Endothelial cell of umbilical vein (primary cell): ENCODE data around the gene KRT34. TPM values are rescaled to one million over a fixed set of nuclear protein-coding genes. Genes with fewer than 3 reads are reported as not detected.

Experiments used
- BruUV-seq: library from RNA; stranded (reverse); fragments of 400-500 nt; replicated peaks from 2 replicates; lab custom pipeline; 2021; lab: Mats Ljungman, UMichigan
- CTCF ChIA-PET: fragments of 300-600, 350-600 bp; sonication (Branson Sonifier 250); formaldehyde crosslinking; loops from one replicate; lab custom pipeline; 2021; ENCODE audit warnings: antibody characterized with exemption, inconsistent platforms; lab: Charles Lee
- POLR2A ChIA-PET: fragments of 300-600, 350-600 bp; sonication (Branson Sonifier 250); formaldehyde crosslinking; loops from one replicate; lab custom pipeline; 2021; ENCODE audit warnings: antibody characterized with exemption, inconsistent platforms; lab: Charles Lee
- DNase-seq: peaks from one replicate; pipeline ENCODE4 v3.0.0-alpha.2; 2011; ENCODE audit warnings: low read depth, low spot score
- FAIRE-seq: peaks from 2 replicates; lab custom pipeline; 2011; peaks lifted over from hg19 to GRCh38; lab: Jason Lieb, UNC
- H2AFZ ChIP-seq: 2 replicates; pipeline ENCODE4 v1.6.0; 2012; ENCODE audit warnings: low read depth, low read length, control low read depth, inconsistent platforms
- H3K27ac ChIP-seq: 2 replicates; pipeline ENCODE4 v1.5.1; 2011; ENCODE audit warnings: low read depth, mild to moderate bottlenecking, control low read depth, low read length, moderate library complexity; ENCODE audit not compliant: insufficient read depth
- H3K27me3 ChIP-seq, 2 experiments: 2 replicates each; pipeline versions ENCODE4 v1.6.0 to v1.6.1; 2011; ENCODE audit warnings: low read length in 2 of 2, mixed read lengths in 1 of 2; ENCODE audit not compliant: control insufficient read depth in 2 of 2, insufficient read depth in 2 of 2
- H3K36me3 ChIP-seq, 2 experiments: 2 replicates in 1 of 2; 3 replicates in 1 of 2; pipeline ENCODE4 v1.5.1; 2011; ENCODE audit warnings: low read length in 2 of 2, mild to moderate bottlenecking in 1 of 2, moderate library complexity in 1 of 2; ENCODE audit not compliant: control insufficient read depth in 2 of 2, insufficient read depth in 2 of 2; ENCODE audit errors: extremely low read depth in 1 of 2
- H3K4me1 ChIP-seq: 3 replicates; pipeline ENCODE4 v1.5.1; 2011; ENCODE audit warnings: mild to moderate bottlenecking, low read length; ENCODE audit not compliant: control insufficient read depth, insufficient read depth; ENCODE audit errors: extremely low read depth
- H3K4me2 ChIP-seq: 2 replicates; pipeline ENCODE4 v1.6.1; 2011; ENCODE audit warnings: low read length, control low read depth, mixed read lengths; ENCODE audit not compliant: insufficient read depth
- H3K4me3 ChIP-seq, 3 experiments: fragments of 200-600 bp in 1 of 3; sonication (generic), shearing (Covaris generic) in 1 of 3; replicated peaks in 1 of 3; 2 replicates each; pipeline ENCODE4 v1.5.1; 2011 to 2016; ENCODE audit warnings: control low read depth in 3 of 3, low read length in 3 of 3, mild to moderate bottlenecking in 2 of 3, inconsistent platforms in 1 of 3, low read depth in 1 of 3, moderate library complexity in 1 of 3; ENCODE audit not compliant: insufficient read depth in 1 of 3
- H3K79me2 ChIP-seq: 2 replicates; pipeline ENCODE4 v1.6.0; 2012; ENCODE audit warnings: low read length, inconsistent platforms; ENCODE audit not compliant: control insufficient read depth, insufficient read depth
- H3K9ac ChIP-seq: replicated peaks from 2 replicates; pipeline ENCODE3; 2011; ENCODE audit warnings: low read length, control low read depth; ENCODE audit not compliant: insufficient read depth; ENCODE audit errors: extremely low read depth
- H3K9me1 ChIP-seq: replicated peaks from 3 replicates; pipeline ENCODE4 v1.6.0; 2011; ENCODE audit warnings: mild to moderate bottlenecking, low read length; ENCODE audit not compliant: control insufficient read depth, insufficient read depth; ENCODE audit errors: extremely low read depth
- H3K9me3 ChIP-seq: replicated peaks from 2 replicates; pipeline ENCODE4 v1.5.1; 2012; ENCODE audit warnings: low read length, inconsistent platforms; ENCODE audit not compliant: control insufficient read depth, insufficient read depth
- H4K20me1 ChIP-seq: replicated peaks from 2 replicates; pipeline ENCODE3; 2011; ENCODE audit warnings: mild to moderate bottlenecking, low read length; ENCODE audit not compliant: control insufficient read depth, insufficient read depth; ENCODE audit errors: extremely low read depth
- CTCF ChIP-seq, 2 donors: IDR thresholded peaks; 1 replicate in 1 of 2; 2 replicates in 1 of 2; pipeline ENCODE4 v1.5.1; 2011; ENCODE audit warnings: low read length in 2 of 2, mild to moderate bottlenecking in 2 of 2, moderate library complexity in 2 of 2, control low read depth in 1 of 2, inconsistent platforms in 1 of 2, low read depth in 1 of 2; ENCODE audit not compliant: insufficient read depth in 1 of 2; ENCODE audit errors: extremely low read depth in 1 of 2
- EZH2 ChIP-seq: IDR thresholded peaks from 2 replicates; pipeline ENCODE4 v1.6.1; 2012; ENCODE audit warnings: borderline replicate concordance, low read depth, mild to moderate bottlenecking, moderate library complexity, low read length, inconsistent platforms; ENCODE audit not compliant: severe bottlenecking
- FOS ChIP-seq: IDR thresholded peaks from 2 replicates; pipeline ENCODE4 v1.6.1; 2011; ENCODE audit warnings: mild to moderate bottlenecking, low read length, moderate library complexity, borderline replicate concordance; ENCODE audit not compliant: insufficient read depth
- GATA2 ChIP-seq: IDR thresholded peaks from 2 replicates; pipeline ENCODE4 v1.7.0; 2011; ENCODE audit warnings: low read depth, mild to moderate bottlenecking, moderate library complexity, mixed read lengths, low read length; ENCODE audit not compliant: insufficient read length, insufficient read depth
- JUN ChIP-seq: IDR thresholded peaks from 2 replicates; pipeline ENCODE4 v1.6.1; 2011; ENCODE audit warnings: borderline replicate concordance, low read depth; ENCODE audit not compliant: insufficient read length, insufficient read depth
- MYC ChIP-seq: IDR thresholded peaks from one replicate; pipeline ENCODE4 v1.6.1; 2011; ENCODE audit warnings: mild to moderate bottlenecking, low read depth, low read length
- POLR2A ChIP-seq: IDR thresholded peaks from 2 replicates; pipeline ENCODE4 v1.6.1; 2012; ENCODE audit warnings: low read depth, mild to moderate bottlenecking, control low read depth, low read length
- POLR2AphosphoS5 ChIP-seq: IDR thresholded peaks from 2 replicates; pipeline ENCODE4 v1.6.1; 2012; ENCODE audit warnings: low read depth, mild to moderate bottlenecking, control low read depth, low read length, moderate library complexity; ENCODE audit not compliant: insufficient read depth
- dilution Hi-C: fragments of 300-500 bp; cut with MboI; formaldehyde crosslinking; loops from one replicate; pipeline ENCODE4 v1.15.0; 2019; ENCODE audit warnings: low sequenced_read_pairs; ENCODE audit not compliant: extremely low pct_ligation_motif_present
- intact Hi-C: fragments of 100-400 bp; cut with micrococcal nuclease; formaldehyde crosslinking; loops from one replicate; pipeline ENCODE4 v1.10.0; 2022
- polyA plus RNA-seq, 4 experiments: library from polyadenylated mRNA; depleted of rRNA in 3 of 4; stranded (reverse) in 3 of 4; unstranded in 1 of 4; fragments of >200 nt; gene quantifications; 2 replicates each; pipeline versions ENCODE4 v1.2.1 to v1.2.3, GENCODE V29; 2011 to 2012; ENCODE audit warnings: missing spikeins in 1 of 4
- total RNA-seq: library from RNA; stranded (reverse); gene quantifications from 2 replicates; pipeline ENCODE4 v1.2.3, GENCODE V29; 2021

Gene KRT34
- total and polyA plus RNA-seq, 2 donors (not counting 3 experiments of a cell fraction or from before 2014, with no cell fraction given): not detected

GRCh38 chr17:41415411-41415810 is 33.3 kb upstream of the KRT34 start:
- Histone ChIP-seq H3K27me3 (peaks cover 0 to 4% of the 10 kb centered on the region in 2 experiments), H4K20me1 (no peaks in the 10 kb centered on the region), H3K4me1 (no peaks in the 10 kb centered on the region), H3K4me2 (no peak overlapping the region), H3K4me3 (no peak overlapping the region), H3K9me1 (no peaks in the 10 kb centered on the region), H3K9ac (no peak overlapping the region), H2AFZ (no peak overlapping the region), H3K27ac (no peak overlapping the region), H3K36me3 (no peaks in the 10 kb centered on the region), H3K9me3 (no peaks in the 10 kb centered on the region), H3K79me2 (no peaks in the 10 kb centered on the region)
- ChIA-PET CTCF (interaction anchor here (1.3 kb wide), 1 partner anchor 133 kb away, joined by 5 read pairs; no protein-coding TSS in a partner anchor), POLR2A (no interaction called here)
- BruUV-seq: no TSS peak
- TF ChIP-seq MYC: no peak
- no peak for TF ChIP-seq POLR2AphosphoS5
- no peak for TF ChIP-seq GATA2
- no peak for TF ChIP-seq EZH2
- no peak for TF ChIP-seq CTCF (IDR thresholded peaks at IDR 0.05; ENCODE audit: extremely low read depth in 1 of 2, insufficient read depth in 1 of 2, low read depth in 1 of 2, low read length in 2 of 2)
- TF ChIP-seq JUN: no peak
- TF ChIP-seq FOS: no peak
- TF ChIP-seq POLR2A: no peak
- dilution Hi-C loops: no loop called here
- intact Hi-C loops: no loop called here
- no peak for FAIRE-seq
- DNase-seq: no peak
